ENCODE data around the gene CASKIN1.

CASKIN1 gene

DNA sequence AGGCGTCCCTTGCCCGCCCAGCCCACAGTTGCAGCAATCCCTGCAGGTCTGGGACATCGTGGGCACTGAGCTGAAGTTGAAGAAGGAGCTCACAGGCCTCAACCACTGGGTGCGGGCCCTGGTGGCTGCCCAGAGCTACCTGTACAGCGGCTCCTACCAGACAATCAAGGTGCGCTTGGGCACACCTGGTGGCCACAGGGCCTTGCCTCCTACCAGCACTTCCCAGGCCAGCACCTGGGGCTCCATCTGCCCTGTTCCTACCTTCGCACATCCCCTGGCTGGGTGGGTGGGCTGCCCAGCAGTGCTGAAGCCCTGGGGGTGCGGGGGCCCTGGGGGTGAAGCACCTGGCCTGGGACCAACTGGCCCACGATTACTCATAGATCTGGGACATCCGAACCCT lies 21.0 kb downstream of the CASKIN1 start:
- Histone ChIP-seq H3K4me3 (ENCODE audit: low read depth, low read length) (no peak overlapping the region), H3K36me3 (ENCODE audit: control insufficient read depth, insufficient read depth, low read length) (peaks cover 47% of the 10 kb centered on the region), H3K27me3 (ENCODE audit: control insufficient read depth, insufficient read depth, low read length) (no peaks in the 10 kb centered on the region), H3K9me3 (ENCODE audit: control insufficient read depth, insufficient read depth, low read length) (no peaks in the 10 kb centered on the region), H3K9ac (ENCODE audit: low read depth, low read length) (no peak overlapping the region), H3K4me1 (ENCODE audit: control insufficient read depth, insufficient read depth, low read length) (no peaks in the 10 kb centered on the region)

DNA sequence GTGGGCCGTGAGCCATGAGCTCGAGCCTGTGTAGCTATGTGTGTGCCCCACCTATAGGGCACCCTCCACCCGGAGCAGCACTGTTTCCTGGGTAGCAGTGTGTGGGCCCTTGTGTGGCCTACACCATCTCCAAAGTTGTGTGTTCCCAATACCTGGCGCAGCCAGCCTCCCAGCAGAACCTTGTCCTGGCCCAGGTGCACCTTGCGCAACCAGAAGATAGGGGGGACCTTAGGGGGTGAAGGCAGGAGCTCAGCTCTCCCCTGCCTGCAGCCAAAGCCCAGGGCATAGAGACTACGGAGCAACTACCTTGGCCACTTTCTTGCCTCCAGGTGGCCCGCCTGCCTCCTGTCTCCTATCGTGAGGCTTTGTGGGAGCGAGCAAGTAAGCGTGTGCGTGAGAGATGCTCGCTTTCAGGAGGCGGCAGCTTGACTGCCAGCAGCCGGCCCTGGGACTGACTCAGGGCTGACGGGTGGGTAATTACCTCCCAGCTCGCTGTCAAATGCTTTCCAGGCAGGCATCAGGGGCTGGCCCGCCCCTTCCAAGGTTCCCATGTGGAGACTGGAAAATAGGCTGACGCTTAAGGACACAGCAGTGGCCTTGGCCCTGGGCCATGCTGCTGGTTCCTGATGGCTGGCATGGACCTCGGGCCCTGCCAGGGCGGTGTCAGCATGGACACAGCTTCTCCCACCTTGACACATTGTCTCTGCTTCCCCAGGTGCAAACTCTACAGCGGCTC lies 21.8 kb downstream of the CASKIN1 start:
- Histone ChIP-seq H3K36me3 (ENCODE audit: control insufficient read depth, insufficient read depth, low read length) (peaks cover 52% of the 10 kb centered on the region), H3K9me3 (ENCODE audit: control insufficient read depth, insufficient read depth, low read length) (no peaks in the 10 kb centered on the region)

GRCh38 chr16:2173916-2174315 lies 22.5 kb downstream of the CASKIN1 start:
- H3K4me1 ChIP-seq (ENCODE audit: control insufficient read depth, insufficient read depth, low read length), result no peaks in the 10 kb centered on the region
- H3K36me3 ChIP-seq (ENCODE audit: control insufficient read depth, insufficient read depth, low read length), result peaks cover 56% of the 10 kb centered on the region
- no peaks in the 10 kb centered on the region for H3K9me3 ChIP-seq (ENCODE audit: control insufficient read depth, insufficient read depth, low read length)
- no peak overlapping the region for H3K9ac ChIP-seq (ENCODE audit: low read depth, low read length)
- no peak overlapping the region for H3K4me3 ChIP-seq (ENCODE audit: low read depth, low read length)
- H3K27me3 ChIP-seq (ENCODE audit: control insufficient read depth, insufficient read depth, low read length), result no peaks in the 10 kb centered on the region

More for the DNA sequence above, 21.8 kb downstream of the CASKIN1 start:
- Histone ChIP-seq H3K4me3 (ENCODE audit: low read depth, low read length) (no peak overlapping the region), H3K27me3 (ENCODE audit: control insufficient read depth, insufficient read depth, low read length) (no peaks in the 10 kb centered on the region), H3K4me1 (ENCODE audit: control insufficient read depth, insufficient read depth, low read length) (no peaks in the 10 kb centered on the region), H3K9ac (ENCODE audit: low read depth, low read length) (no peak overlapping the region)

DNA sequence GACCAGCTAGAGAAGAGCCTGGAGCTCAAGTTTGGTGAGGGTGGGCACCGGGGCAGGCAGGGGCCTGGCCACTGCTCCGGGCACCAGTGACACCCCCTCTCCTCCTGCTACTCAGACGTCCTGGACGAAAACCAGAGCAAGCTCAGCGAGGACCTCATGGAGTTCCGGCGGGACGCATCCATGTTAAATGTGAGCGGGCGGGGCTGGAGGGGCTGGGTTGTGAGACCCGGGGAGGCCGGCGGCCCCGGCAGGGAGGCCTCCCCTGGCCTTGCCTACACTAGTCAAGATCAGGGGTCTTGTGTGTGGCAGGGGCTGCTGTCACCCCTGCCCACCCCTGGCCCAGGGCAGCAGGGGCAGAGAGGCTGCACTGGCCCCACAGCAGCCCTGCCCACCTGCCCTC lies 23.0 kb downstream of the CASKIN1 start:
- Histone ChIP-seq H3K4me3 (ENCODE audit: low read depth, low read length) (no peak overlapping the region), H3K36me3 (ENCODE audit: control insufficient read depth, insufficient read depth, low read length) (peaks cover 58% of the 10 kb centered on the region), H3K9ac (ENCODE audit: low read depth, low read length) (no peak overlapping the region), H3K4me1 (ENCODE audit: control insufficient read depth, insufficient read depth, low read length) (no peaks in the 10 kb centered on the region), H3K9me3 (ENCODE audit: control insufficient read depth, insufficient read depth, low read length) (no peaks in the 10 kb centered on the region), H3K27me3 (ENCODE audit: control insufficient read depth, insufficient read depth, low read length) (no peaks in the 10 kb centered on the region)

- no peaks in the 10 kb centered on the region for H3K9me3 ChIP-seq (ENCODE audit: control insufficient read depth, insufficient read depth, low read length)
- no peaks in the 10 kb centered on the region for H3K4me1 ChIP-seq (ENCODE audit: control insufficient read depth, insufficient read depth, low read length)
- no peak overlapping the region for H3K9ac ChIP-seq (ENCODE audit: low read depth, low read length)
- H3K27me3 ChIP-seq (ENCODE audit: control insufficient read depth, insufficient read depth, low read length), result no peaks in the 10 kb centered on the region
- H3K4me3 ChIP-seq (ENCODE audit: low read depth, low read length), result no peak overlapping the region
- peaks cover 64% of the 10 kb centered on the region for H3K36me3 ChIP-seq (ENCODE audit: control insufficient read depth, insufficient read depth, low read length)
Measured at GRCh38 chr16:2172688-2173335, 23.6 kb downstream of the CASKIN1 start.

GRCh38 chr16:2171601-2172178 lies 24.7 kb downstream of the CASKIN1 start:
- H3K36me3 ChIP-seq (ENCODE audit: control insufficient read depth, insufficient read depth, low read length), result peaks cover 68% of the 10 kb centered on the region
- no peaks in the 10 kb centered on the region for H3K9me3 ChIP-seq (ENCODE audit: control insufficient read depth, insufficient read depth, low read length)
- no peak overlapping the region for H3K9ac ChIP-seq (ENCODE audit: low read depth, low read length)
- no peak overlapping the region for H3K4me3 ChIP-seq (ENCODE audit: low read depth, low read length)
- H3K4me1 ChIP-seq (ENCODE audit: control insufficient read depth, insufficient read depth, low read length), result no peaks in the 10 kb centered on the region
- no peaks in the 10 kb centered on the region for H3K27me3 ChIP-seq (ENCODE audit: control insufficient read depth, insufficient read depth, low read length)

DNA sequence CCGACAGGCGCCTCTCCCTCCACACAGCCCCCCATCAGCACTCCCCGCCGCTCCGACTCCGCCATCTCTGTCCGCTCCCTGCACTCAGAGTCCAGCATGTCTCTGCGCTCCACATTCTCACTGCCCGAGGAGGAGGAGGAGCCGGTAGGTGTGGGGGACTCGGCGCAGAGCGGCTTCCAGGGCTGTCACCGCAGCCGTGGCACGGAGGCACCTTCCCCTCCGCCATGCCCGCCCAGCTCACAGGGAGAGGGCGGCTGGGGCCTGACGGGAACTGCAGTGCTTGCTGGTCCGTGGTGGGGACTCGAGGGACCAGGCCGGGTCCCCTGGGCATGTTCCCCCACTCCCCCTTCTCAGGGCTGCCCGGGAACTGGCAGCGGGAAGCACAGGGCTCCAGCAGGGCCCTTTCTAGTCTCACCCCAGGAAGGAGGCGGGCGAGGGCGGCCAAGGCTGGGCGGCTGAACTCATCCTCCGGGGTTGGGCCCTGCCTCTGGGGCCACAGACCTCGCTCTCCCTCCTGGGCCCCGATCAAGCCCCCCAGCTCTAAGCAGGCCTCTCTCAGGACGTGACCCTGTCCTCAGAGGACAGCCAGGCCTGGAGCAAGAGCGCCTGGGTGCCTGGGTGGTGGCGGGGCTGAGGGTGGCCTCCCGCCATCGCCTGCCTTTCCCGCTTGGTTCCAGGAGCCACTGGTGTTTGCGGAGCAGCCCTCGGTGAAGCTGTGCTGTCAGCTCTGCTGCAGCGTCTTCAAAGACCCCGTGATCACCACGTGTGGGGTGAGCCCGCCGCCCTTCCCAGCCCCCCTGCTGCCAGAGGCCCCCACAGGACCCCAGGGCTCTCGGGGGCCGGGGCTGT lies 25.6 kb downstream of the CASKIN1 start:
- no peak overlapping the region for H3K4me3 ChIP-seq (ENCODE audit: low read depth, low read length)
- no peak overlapping the region for H3K9ac ChIP-seq (ENCODE audit: low read depth, low read length)
- no peaks in the 10 kb centered on the region for H3K27me3 ChIP-seq (ENCODE audit: control insufficient read depth, insufficient read depth, low read length)
- peaks cover 67% of the 10 kb centered on the region for H3K36me3 ChIP-seq (ENCODE audit: control insufficient read depth, insufficient read depth, low read length)
- no peaks in the 10 kb centered on the region for H3K9me3 ChIP-seq (ENCODE audit: control insufficient read depth, insufficient read depth, low read length)
- no peaks in the 10 kb centered on the region for H3K4me1 ChIP-seq (ENCODE audit: control insufficient read depth, insufficient read depth, low read length)

- no peaks in the 10 kb centered on the region for H3K4me1 ChIP-seq (ENCODE audit: control insufficient read depth, insufficient read depth, low read length)
- H3K36me3 ChIP-seq (ENCODE audit: control insufficient read depth, insufficient read depth, low read length), result peaks cover 65% of the 10 kb centered on the region
- no peak overlapping the region for H3K4me3 ChIP-seq (ENCODE audit: low read depth, low read length)
- H3K9ac ChIP-seq (ENCODE audit: low read depth, low read length), result no peak overlapping the region
- H3K27me3 ChIP-seq (ENCODE audit: control insufficient read depth, insufficient read depth, low read length), result no peaks in the 10 kb centered on the region
- no peaks in the 10 kb centered on the region for H3K9me3 ChIP-seq (ENCODE audit: control insufficient read depth, insufficient read depth, low read length)
Measured at GRCh38 chr16:2170080-2170479, 26.3 kb downstream of the CASKIN1 start.

- Histone ChIP-seq H3K9ac (ENCODE audit: low read depth, low read length) (no peak overlapping the region), H3K9me3 (ENCODE audit: control insufficient read depth, insufficient read depth, low read length) (no peaks in the 10 kb centered on the region), H3K36me3 (ENCODE audit: control insufficient read depth, insufficient read depth, low read length) (peaks cover 54% of the 10 kb centered on the region), H3K4me1 (ENCODE audit: control insufficient read depth, insufficient read depth, low read length) (no peaks in the 10 kb centered on the region), H3K4me3 (ENCODE audit: low read depth, low read length) (no peak overlapping the region), H3K27me3 (ENCODE audit: control insufficient read depth, insufficient read depth, low read length) (no peaks in the 10 kb centered on the region)
Measured at GRCh38 chr16:2167068-2167638, 29.3 kb downstream of the CASKIN1 start.

DNA sequence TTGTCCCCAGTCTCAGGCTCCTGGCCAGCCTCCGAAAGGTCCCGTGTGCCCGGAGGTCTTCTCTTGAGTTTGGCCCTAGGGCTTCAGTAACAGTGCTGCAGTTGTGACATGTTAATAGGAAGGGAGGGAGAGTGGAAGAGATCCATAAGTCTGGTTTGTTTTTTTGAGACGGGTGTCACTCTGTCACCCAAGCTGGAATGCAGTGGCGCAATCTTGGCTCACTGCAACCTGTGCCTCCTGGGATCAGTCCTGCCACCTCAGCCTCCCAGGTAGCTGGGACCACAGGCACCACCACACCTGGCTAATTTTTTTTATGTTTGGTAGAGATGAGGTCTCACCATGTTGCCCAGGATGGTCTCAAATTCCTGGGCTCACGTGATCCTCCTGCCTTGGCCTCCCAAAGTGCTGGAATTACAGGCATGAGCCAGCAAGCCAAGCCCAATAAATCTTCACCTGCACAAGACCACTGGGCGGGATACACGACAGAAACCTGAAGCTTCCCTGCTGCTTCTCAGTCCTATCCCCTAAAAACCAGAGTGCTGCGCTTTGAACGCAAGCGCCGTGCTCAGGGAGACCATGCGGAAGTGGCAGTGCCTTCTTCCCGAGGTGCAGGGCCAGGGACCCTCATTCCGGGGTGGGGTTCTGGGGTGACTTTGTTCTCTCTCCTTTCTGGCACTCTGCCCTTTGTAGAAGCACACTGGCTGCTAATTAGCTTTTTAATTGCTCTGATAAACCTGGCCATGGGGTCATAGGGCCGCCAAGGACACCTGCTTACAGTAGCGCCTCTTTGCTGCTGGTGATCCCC lies 29.9 kb downstream of the CASKIN1 start:
- Histone ChIP-seq H3K4me3 (ENCODE audit: low read depth, low read length) (no peak overlapping the region), H3K36me3 (ENCODE audit: control insufficient read depth, insufficient read depth, low read length) (peaks cover 48% of the 10 kb centered on the region), H3K9me3 (ENCODE audit: control insufficient read depth, insufficient read depth, low read length) (no peaks in the 10 kb centered on the region), H3K9ac (ENCODE audit: low read depth, low read length) (no peak overlapping the region), H3K27me3 (ENCODE audit: control insufficient read depth, insufficient read depth, low read length) (no peaks in the 10 kb centered on the region), H3K4me1 (ENCODE audit: control insufficient read depth, insufficient read depth, low read length) (no peaks in the 10 kb centered on the region)

GRCh38 chr16:2165861-2166260 lies 30.5 kb downstream of the CASKIN1 start:
- Histone ChIP-seq H3K4me1 (ENCODE audit: control insufficient read depth, insufficient read depth, low read length) (no peaks in the 10 kb centered on the region), H3K4me3 (ENCODE audit: low read depth, low read length) (no peak overlapping the region), H3K9me3 (ENCODE audit: control insufficient read depth, insufficient read depth, low read length) (no peaks in the 10 kb centered on the region), H3K36me3 (ENCODE audit: control insufficient read depth, insufficient read depth, low read length) (peaks cover 43% of the 10 kb centered on the region), H3K27me3 (ENCODE audit: control insufficient read depth, insufficient read depth, low read length) (no peaks in the 10 kb centered on the region), H3K9ac (ENCODE audit: low read depth, low read length) (no peak overlapping the region)

Measured in iPS-15b (cell line).